HUDEP-2 (cell line): ENCODE results near the gene NT5DC2.

Experiments used
- DNase-seq, 76 experiments: peaks; one replicate each; lab custom pipeline; 2025; ENCODE audit not compliant: unreplicated experiment in 76 of 76; lab: John Stamatoyannopoulos, UW

Gene NT5DC2

DNA sequence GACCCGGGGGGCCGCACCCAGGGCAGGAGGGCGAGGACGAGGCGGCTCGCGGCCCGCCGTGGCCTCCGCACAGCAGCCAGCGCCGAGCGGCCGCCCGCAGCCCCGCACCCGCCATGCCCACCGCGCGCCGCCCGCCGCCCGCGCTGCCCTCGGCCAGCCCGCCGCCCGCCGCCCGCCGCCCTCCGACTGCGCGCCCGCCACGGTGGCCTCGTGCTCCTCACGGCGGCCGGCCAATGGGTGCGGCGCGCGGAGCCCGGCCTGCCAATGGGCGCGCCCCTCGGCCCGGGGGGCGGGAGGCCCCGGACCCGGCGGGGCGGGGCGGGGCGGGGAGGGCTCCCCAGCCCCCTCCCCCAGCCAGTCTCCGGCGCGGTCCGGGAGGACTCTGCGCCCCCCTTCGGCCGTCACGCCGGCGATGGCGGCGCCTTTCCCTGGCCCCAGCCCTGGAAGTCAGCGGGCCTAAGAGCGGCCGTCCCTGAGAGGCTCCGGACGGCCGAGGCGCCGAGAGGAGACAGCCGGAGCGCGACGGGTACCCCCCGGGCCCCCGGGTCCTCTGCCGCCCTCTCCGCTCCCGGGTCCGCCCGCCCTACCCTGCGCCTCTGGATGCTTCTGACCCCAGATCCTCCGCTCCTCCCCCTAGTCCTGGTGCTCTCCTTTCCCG, at the start of gene NT5DC2:
Gene NT5DC2, minus strand, starts transcription at position 235 of the 658 bp plus-strand sequence. Its CDS starts 120 bp downstream, at position 115.
- peak in 60 of 76 experiments; percentile 7 to 79 (median 54) for DNase-seq

DNA sequence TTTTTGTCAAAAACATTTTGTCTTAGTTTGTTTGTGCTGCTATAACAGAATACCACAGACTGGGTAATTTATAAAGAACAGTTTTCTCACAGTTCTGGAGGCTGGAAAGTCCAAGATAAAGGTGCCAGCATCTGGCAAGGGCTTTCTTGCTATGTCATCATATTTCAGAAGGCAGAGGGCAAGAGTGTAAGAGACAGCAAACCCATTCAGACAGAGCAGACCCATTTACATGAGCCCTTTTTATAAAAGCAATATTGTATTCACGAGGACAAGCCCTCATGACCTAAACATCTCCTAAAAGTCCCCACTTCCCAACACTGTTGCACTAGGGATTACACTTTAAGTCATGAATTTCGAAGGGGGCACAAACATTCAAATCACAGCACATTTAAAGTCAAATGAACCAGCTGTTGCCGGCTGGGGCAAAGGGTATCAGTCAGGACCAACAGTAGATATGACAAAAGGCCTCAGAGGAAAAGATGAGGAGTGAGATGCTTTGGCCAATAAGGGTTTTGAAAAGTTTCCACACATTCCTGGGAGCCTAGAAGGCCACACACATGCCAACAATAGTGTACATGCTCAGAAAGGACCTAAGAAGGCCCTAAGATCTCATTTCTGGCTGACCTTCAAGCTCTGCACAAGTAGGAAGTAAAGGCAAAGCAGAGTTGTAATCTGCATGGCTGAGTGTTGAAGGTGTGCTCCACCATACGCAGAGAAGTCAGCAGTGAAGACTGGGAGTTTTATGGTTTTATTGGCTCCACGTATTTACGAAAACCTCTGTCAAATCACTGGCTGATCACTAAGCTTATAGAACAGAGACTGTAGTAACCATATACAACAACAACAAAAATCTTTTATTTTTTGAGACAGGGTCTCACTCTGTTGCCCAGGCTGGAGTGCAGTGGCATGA, 40.7 kb upstream of the NT5DC2 start:
- no peak for DNase-seq

DNA sequence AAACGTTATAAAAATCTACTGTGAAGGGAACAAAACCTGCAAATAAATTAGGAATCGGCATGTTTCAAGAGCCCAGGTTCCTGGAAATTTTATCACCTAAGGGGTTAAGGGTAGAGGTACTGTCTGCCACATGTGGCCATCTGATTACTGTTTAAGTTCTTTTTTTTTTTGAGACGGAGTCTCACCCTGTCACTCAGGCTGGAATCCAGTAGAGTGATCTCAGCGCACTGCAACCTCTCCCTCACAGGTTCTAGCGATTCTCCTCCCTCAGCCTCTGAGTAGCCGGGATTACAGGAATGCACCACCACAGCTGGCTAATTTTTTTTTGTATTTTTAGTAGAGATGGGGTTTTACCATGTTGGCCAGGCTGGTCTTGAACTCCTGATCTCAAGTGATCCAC, 38.6 kb upstream of the NT5DC2 start:
- no peak for DNase-seq

DNA sequence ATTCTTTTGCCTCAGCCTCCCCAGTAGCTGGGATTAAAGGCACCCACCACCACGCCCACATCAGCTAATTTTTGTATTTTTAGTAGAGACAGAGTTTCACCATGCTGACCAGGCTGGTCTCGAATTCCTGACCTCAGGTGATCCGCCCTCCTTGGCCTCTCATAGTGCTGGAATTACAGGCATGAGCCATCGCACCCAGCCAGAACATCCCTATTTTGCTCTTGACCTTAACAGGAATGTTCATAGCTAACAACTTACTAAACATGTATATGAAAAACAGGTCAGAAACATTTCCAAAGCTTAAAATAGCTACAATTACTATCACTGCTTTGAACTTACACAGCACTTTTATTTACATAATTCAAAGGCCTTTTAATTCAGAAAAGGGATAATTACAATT, 36.4 kb upstream of the NT5DC2 start:
- no peak for DNase-seq

DNA sequence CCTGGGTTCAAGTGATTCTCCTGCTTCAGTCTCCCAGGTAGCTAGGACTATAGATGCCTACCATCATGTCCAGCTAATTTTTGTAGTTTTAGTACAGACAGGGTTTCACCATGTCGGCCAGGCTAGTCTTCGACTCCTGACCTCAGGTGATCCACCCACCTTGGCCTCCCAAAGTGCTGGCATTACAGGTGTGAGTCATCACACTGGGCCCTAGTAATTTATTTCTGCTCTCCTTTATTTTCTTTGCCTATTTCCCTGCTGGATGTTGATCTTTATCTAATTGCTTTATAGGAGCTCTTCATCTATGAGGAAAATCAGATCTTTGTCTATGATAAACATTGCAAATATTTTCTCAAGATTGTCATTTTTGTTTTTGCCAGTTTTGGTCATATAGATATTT, 34.4 kb upstream of the NT5DC2 start:
- DNase-seq: no peak

DNA sequence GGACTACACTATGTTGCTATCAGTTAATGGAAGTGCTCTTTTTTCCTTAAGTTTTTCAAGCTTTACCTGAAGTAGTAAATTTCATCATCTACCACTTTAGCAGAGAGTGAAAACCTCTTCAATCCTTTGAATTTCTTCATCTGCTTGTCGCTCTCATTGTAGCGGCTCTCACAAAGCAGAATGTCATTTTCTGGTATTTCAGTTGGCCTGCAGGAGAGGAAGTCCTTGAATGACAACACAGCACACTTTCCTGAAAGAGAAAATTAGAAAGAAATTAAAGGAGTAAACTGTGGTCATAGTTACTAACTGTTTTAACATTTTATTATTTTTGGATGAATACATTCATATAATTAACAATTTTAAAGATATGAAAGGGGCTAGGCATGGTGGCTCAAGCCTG, 30.3 kb upstream of the NT5DC2 start:
- no peak for DNase-seq

DNA sequence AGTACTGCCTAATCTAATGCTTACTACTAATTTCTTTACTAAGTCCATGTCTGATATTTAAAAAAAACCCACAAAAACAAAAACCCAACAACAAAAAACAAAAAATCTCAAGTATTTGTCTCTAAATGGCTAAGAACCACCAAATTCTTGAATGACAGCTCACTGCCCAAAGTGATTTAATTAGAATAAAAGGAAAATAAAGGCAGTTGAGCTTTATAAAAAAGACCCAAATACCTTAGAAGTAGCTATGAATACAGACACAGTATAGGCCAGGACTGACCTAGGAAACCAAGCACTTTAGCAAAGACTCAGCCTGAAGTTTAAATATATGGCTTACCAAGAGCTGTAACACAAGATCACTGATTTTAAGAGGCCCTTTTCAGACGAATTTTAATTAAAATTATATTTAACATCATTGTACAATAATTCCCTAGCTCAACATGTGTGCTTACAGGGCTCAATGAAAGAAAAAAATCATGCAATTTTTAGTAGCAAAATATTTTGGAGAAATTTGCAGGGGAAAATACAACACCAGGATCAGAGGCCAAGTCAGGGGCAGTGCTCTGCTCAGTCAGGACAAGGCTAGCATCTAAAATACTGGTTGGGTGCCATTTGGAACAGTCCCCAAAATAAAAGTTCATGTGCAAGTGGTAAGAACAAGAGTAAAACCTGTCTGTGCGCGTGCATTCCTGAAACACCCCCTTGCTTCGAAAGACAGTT, 27.5 kb upstream of the NT5DC2 start:
- no peak for DNase-seq

DNA sequence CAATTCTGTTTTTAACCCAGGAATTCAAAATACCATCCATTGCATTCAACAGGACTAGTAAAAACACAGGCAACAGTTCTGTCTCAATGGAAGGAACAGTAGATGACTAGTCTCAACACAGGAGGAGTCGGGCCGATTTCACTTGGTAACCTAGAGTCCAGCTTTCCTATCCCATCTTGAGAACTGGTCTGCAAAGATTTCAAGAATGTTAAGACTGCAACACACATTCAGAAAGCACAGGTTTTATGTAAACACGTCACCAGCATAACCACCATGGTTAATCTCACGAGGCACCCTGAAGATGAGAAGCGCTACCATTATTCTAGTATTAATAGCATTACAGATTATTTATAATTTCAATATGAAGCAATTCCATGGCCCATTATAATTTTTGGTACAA, 24.8 kb upstream of the NT5DC2 start:
- DNase-seq: no peak

DNA sequence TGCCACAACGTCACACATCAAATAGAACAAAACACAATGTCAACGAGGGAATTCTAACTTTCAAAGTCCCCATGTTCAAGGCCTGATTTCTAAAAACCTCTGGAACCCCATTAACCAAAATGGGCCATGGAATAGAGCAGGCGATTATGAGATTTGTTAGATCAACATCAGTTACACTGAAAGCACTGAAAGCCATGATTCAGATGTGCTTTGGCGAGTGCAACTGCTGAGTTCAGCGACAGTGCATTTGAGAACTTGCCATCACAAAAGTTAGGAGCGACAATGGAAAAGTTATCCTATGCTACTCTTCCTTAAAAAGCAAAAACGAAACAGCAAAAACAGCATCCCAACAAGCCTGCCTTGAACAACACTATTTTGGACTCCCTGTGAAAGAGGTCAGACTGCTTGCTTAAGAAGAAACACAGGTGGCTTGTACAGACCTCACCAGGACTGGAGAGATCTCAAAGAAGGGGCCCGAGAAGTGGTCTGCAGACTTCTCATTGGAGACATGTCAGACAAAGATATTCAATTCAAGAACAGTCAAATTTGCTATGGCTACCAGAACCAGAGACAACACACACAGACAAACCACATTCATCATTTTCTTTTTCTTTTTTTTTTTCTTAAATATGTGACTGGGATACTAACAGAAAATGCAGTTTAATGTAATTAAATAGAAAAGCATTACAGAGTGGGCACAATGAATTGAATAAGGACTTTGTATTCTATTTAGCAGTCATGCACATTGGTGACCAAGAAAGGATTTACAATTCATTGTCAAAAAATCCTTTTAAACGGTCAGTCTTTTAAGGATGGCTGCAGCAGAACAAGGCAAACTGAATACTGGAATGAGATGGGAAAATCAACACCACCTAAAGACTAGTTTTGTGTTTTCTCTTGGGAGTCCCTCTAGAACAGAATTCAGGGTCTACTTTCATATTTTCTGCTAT, 23.6 kb upstream of the NT5DC2 start:
- DNase-seq: no peak

DNA sequence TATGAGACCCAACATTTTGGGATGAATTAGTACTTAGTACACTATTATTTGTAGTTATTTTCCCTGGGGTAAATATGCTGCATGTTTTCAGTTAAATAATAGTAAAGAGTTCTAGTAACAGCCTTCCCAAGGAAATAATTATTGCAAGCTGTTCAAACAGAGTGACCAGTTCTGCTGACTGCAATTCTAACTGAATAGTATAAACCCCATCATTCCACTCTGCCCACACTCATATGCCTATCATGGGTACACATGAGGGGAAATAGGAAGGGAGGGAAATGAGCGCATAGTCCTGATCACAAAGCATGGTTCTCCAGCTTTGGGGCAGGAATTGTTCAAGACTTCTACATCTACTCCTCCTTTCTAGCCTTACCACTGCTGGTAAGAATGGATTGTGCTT, 21.4 kb upstream of the NT5DC2 start:
- no peak for DNase-seq

DNA sequence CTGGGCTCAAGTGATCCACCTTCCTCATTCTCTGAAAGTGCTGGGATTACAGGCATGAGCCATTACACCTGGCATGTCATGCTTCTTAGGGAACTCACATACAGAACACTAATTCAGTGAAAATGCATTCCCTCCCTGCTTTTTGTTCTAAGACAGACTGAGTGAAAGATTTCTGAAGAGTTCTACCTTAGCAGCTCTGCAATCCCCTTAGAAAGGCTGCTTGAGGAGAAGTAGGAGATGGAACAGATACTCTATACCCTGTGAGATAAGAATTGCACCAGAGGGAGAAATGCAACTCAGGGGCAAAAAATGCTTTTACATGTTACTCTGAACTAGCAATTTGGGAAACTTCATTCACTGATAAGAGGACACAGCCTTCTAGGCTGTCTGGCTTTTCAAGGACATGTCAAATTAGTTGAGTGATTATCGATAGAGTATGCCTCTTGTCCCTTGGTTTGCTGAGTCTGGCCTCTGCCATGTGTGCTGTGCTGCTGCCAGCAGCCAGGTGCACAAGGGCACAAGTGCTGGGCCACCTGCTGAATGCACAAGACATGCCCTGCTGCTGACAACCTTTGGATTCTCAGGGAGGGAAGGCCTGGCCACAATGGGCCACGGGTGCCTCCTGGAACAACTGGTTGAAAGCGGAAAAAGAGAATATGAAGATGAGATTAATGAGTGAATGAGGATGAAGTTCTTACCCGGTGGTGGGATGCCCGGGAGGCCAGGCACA, 20.5 kb upstream of the NT5DC2 start:
- no peak for DNase-seq

DNA sequence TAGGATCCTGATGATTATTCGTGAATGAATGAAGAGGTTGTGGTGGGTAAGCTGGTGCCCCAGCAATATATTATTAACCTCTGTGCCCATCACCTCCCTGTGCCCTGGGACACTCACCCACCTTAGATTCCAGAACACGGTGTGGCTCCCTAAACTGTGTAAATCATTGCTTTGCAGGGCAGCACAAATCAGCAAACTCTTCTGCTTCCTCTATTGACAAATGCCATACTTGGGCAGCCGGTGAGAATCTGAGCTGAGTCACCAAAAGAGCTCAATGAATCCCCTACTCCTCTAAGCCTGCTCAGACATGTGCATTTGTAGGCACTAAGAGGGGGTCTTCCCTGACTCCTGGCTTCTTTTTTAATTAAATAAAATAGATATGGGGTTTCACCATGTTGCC, 18.4 kb upstream of the NT5DC2 start:
- no peak for DNase-seq

DNA sequence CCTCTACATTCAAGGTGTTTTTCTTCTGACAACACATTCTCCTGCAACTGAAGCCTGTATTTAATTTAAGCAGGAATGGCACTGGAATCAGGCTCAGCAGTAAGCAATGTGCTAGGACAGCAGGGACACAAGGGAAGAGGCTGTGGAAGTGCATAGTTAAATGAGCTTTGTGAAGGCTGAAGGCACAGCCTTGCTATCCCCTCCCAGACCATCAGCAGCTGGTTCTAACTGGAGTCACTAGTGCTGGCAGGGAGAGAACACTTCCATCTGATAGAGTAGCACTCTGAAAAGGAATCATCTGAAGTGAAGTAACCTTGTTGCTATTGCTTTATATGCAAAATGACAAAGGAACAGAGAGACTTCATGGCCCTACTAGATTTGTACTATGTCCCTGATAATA, 17.5 kb upstream of the NT5DC2 start:
- peak in 2 of 76 experiments; percentile 10 to 11 for DNase-seq

DNA sequence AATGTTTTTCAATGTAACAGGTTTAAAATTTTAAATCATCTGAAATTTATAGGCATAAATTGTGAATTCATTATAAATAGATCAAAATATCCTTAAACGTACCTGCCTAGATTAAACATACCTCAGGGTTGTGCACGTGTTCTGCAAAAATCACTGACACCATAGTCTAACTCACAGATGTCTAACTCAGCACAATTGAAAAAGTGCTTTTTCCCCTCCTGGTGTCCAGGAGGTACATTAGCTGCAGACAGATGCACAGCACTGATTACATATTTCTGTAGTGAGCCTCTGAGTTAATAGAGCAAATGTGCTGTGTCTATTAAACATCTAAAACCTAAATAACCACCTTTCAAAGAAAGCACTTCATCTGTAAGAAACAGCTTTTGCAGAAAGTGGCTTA, 13.5 kb upstream of the NT5DC2 start:
- no peak for DNase-seq

DNA sequence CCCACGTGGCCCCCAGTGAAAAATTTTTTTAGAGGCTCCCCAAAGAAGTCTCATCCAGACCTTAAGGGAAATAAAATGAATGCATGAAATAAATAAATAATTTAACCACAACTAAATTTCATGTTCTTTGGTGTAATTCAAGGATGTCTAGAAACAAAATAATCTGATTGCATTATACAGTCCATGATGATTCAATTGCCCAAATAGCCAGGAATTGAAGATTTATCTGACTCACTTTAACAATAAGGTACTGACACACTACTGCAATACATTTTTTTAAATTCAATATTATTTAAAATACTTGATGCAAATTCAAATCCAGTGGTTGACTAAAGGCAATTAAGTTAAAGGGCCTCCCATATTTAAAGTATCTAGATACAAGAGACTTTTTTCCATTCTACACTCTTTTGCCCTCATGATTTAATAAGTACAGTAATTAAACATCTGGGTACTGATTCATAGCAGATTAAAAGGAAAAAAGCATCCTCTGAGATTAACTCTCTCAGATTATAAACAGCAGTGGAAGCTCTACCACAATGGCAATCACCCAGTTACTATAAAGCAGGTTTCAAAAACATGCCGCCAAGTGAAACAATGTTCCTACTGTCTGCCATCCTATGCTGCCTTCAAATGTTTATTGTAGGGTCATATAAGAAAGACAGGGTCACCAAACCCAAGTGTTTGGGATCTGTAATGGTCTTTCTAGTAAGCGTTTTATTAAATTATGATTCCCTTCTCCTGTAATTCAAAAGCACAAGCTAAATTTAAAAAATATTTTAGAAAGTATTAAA, 12.6 kb upstream of the NT5DC2 start:
- DNase-seq: no peak

DNA sequence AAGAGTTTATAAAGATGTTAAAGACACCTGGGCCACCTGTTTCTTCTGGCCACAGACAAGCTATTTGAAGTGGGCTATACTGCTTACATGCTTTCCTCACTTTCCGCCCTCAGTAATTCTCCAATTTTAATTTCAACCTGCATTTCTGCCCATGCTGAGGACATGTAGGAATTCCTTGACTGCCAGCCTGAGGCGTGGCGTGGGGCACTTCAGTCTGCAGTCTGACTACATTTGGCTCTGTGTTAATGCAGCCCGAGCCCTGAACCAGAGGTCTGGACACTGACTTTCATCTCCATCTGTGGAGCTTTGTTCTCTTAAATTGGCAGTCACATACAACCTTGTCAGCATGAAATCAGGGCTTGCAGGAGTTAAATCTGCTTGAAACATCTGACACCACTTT, 11.3 kb upstream of the NT5DC2 start:
- no peak for DNase-seq

DNA sequence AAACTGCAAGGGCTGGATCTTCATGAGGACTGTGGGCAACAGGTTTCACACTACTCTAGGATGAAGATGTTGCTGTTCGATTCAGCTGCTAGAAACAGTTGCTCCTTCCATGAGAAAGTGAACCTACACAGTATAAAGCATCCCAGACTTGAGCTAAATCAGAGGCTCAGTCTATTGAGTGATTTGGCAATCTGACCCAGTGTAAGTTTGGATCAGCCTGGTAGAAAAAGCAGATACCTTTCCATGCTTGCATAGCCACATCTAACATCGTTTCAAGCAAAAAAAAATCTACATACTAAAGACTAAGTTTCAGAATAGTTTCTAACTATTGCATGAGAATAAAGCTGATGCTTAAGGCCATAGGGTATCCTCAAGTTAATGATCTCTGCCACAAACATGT, 7.4 kb upstream of the NT5DC2 start:
- no peak for DNase-seq

DNA sequence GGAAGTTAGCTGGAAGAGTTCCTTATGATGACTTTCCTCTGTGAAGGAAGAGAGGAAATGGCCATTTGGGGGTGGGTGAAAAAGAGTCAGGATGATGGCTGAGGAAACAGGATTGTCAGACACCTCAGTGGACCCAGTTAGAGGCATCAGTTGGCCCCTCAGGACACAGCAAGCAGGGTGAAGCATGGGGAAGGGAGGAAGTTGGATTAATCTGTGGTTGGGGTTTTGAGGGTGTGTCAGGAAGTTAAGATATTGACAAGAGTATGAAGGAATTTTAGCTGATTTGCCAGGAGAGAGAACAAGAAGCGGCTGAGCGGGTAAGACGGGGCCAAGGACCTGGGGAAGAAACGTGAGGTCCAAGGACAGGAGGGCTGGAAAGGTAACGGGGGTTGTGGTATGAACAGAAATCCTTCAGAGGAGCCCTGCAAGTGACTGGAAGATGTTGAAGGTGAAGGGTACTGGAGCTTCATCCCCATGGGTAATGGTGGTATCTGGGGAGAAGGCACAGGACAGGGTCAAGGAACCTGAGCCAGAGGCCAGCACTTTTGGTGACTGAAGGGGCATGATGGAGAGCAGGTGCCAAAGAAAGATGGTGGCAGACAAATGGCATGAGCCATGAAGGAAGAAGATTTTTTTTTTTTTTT, 5.5 kb upstream of the NT5DC2 start:
- DNase-seq: no peak
